Measurements from ENCODE around the gene ETNPPL.

- TF ChIP-seq CTCF (conservative IDR thresholded peaks at IDR 0.05 in 1 of 2, IDR thresholded peaks at IDR 0.05 in 1 of 2; ENCODE audit: extremely low read depth in 1 of 2, insufficient read depth in 1 of 2, low read depth in 1 of 2, low read length in 2 of 2) = no peak
- no peak for TF ChIP-seq EZH2 (IDR thresholded peaks at IDR 0.05; ENCODE audit: borderline replicate concordance, low read length)
Measured at GRCh38 chr4:108700081-108700757, 62.6 kb downstream of the ETNPPL start.

Data from mammary epithelial cell (primary cell).